SK-N-MC (cell line): ENCODE data around the gene UBR3.

ENCODE experiments used
- DNase-seq: peaks from one replicate; pipeline ENCODE4 v3.0.0-alpha.2; 2011; ENCODE audit warnings: low read depth, low spot score
- H3K27ac ChIP-seq: fragments of 200-600 bp; sonication (generic); 2 replicates; pipeline ENCODE4 v1.5.1; 2016; ENCODE audit warnings: mixed run types
- H3K36me3 ChIP-seq: fragments of 200-600 bp; sonication (generic); 2 replicates; pipeline ENCODE4 v1.6.1; 2017; ENCODE audit warnings: antibody characterized with exemption, low read length, mixed read lengths; ENCODE audit not compliant: insufficient read depth
- H3K4me3 ChIP-seq: fragments of 200-600 bp; sonication (generic); 2 replicates; pipeline ENCODE4 v1.5.1; 2016
- H3K9ac ChIP-seq: fragments of 200-600 bp; sonication (generic); 2 replicates; pipeline ENCODE4 v1.8.0; 2017; ENCODE audit warnings: mixed run types, mixed read lengths; ENCODE audit not compliant: insufficient read length
- H3K9me3 ChIP-seq: fragments of 200-600 bp; sonication (generic); 2 replicates; pipeline ENCODE4 v1.6.1; 2017; ENCODE audit warnings: low read depth, mild to moderate bottlenecking, antibody characterized with exemption, low read length, moderate library complexity, mixed read lengths
- EZH2 ChIP-seq: fragments of 200-600 bp; sonication (generic); IDR thresholded peaks from one replicate; pipeline ENCODE4 v1.6.1; 2017; ENCODE audit warnings: antibody characterized with exemption
- FOXP2 ChIP-seq: optimal IDR thresholded peaks from 2 replicates; pipeline ENCODE3; 2011; ENCODE audit warnings: mild to moderate bottlenecking, moderate library complexity; ENCODE audit not compliant: insufficient read depth; ENCODE audit errors: extremely low read length, control extremely low read depth
- POLR2AphosphoS5 ChIP-seq: IDR thresholded peaks from 2 replicates; pipeline ENCODE4 v1.6.1; 2012; ENCODE audit warnings: mild to moderate bottlenecking, low read depth, low read length, borderline replicate concordance

UBR3 gene

GRCh38 chr2:170005702-170006101 is 178.4 kb downstream of the UBR3 start:
- DNase-seq = no peak
- TF ChIP-seq POLR2AphosphoS5 = no peak
- no peak for TF ChIP-seq EZH2
- no peak for TF ChIP-seq FOXP2
- Histone ChIP-seq H3K4me3 (no peak overlapping the region), H3K27ac (no peak overlapping the region), H3K9me3 (no peaks in the 10 kb centered on the region), H3K9ac (no peak overlapping the region), H3K36me3 (0 out of 2 replicates have a peak, but pooled peaks cover 4% of the 10 kb centered on the region)

GRCh38 chr2:170006587-170007325 is 179.5 kb downstream of the UBR3 start:
- TF ChIP-seq EZH2 (no peak), POLR2AphosphoS5 (no peak), FOXP2 (no peak)
- Histone ChIP-seq H3K9ac (no peak overlapping the region), H3K9me3 (no peaks in the 10 kb centered on the region), H3K27ac (no peak overlapping the region), H3K4me3 (no peak overlapping the region), H3K36me3 (0 out of 2 replicates have a peak, but pooled peaks cover 4% of the 10 kb centered on the region)
- DNase-seq = no peak

- Histone ChIP-seq H3K27ac (no peak overlapping the region), H3K4me3 (no peak overlapping the region), H3K9me3 (no peaks in the 10 kb centered on the region), H3K9ac (no peak overlapping the region), H3K36me3 (no peaks in the 10 kb centered on the region)
- DNase-seq = no peak
- TF ChIP-seq FOXP2 (no peak), EZH2 (no peak), POLR2AphosphoS5 (no peak)
Measured at GRCh38 chr2:170009209-170009608, 182.0 kb downstream of the UBR3 start.

- Histone ChIP-seq H3K36me3 (no peaks in the 10 kb centered on the region), H3K9ac (no peak overlapping the region), H3K4me3 (no peak overlapping the region), H3K9me3 (no peaks in the 10 kb centered on the region), H3K27ac (no peak overlapping the region)
- DNase-seq = no peak
- TF ChIP-seq FOXP2 (no peak), POLR2AphosphoS5 (no peak), EZH2 (no peak)
Measured at GRCh38 chr2:170012773-170013172, 185.5 kb downstream of the UBR3 start.

- Histone ChIP-seq H3K27ac (no peak overlapping the region), H3K9ac (no peak overlapping the region), H3K9me3 (no peaks in the 10 kb centered on the region), H3K36me3 (no peaks in the 10 kb centered on the region), H3K4me3 (no peak overlapping the region)
- no peak for DNase-seq
- no peak for TF ChIP-seq EZH2
Measured at GRCh38 chr2:170013802-170014551, 186.7 kb downstream of the UBR3 start.

- no peaks in the 10 kb centered on the region for H3K9me3 ChIP-seq
- TF ChIP-seq FOXP2 (no peak), EZH2 (no peak), POLR2AphosphoS5 (no peak)
- no peak overlapping the region for H3K27ac ChIP-seq
- H3K36me3 ChIP-seq = no peaks in the 10 kb centered on the region
- H3K9ac ChIP-seq = no peak overlapping the region
- no peak overlapping the region for H3K4me3 ChIP-seq
- no peak for DNase-seq
Measured at GRCh38 chr2:170014769-170015168, 187.5 kb downstream of the UBR3 start.

GRCh38 chr2:170017860-170018532 is 190.7 kb downstream of the UBR3 start:
- Histone ChIP-seq H3K9me3 (no peaks in the 10 kb centered on the region), H3K27ac (no peak overlapping the region), H3K9ac (no peak overlapping the region), H3K4me3 (no peak overlapping the region), H3K36me3 (no peaks in the 10 kb centered on the region)
- no peak for DNase-seq
- no peak for TF ChIP-seq EZH2
- no peak for TF ChIP-seq POLR2AphosphoS5
- no peak for TF ChIP-seq FOXP2

GRCh38 chr2:170019060-170019805 is 192.0 kb downstream of the UBR3 start:
- Histone ChIP-seq H3K9me3 (no peaks in the 10 kb centered on the region), H3K4me3 (no peak overlapping the region), H3K27ac (no peak overlapping the region), H3K36me3 (no peaks in the 10 kb centered on the region), H3K9ac (no peak overlapping the region)
- TF ChIP-seq FOXP2 = no peak
- DNase-seq = no peak
